Uterus (tissue), 2 donors: ENCODE results near the gene DIP2B.

Experiments used
- CTCF ChIP-seq, 4 experiments: fragments of 200-600 bp in 2 of 4; fragments of 450-650 bp in 2 of 4; sonication (generic) in 2 of 4; IDR thresholded peaks; one replicate each; pipeline ENCODE4 v1.5.1; 2016 to 2019; ENCODE audit warnings: antibody characterized with exemption in 4 of 4, mild to moderate bottlenecking in 2 of 4, moderate library complexity in 1 of 4
- POLR2A ChIP-seq, 2 donors: fragments of 450-650 bp; IDR thresholded peaks; one replicate each; pipeline ENCODE4 v1.6.1; 2016; ENCODE audit warnings: antibody characterized with exemption in 2 of 2, mild to moderate bottlenecking in 1 of 2, moderate library complexity in 1 of 2

GRCh38 chr12:50742776-50743175, 238.0 kb downstream of the DIP2B start:
- TF ChIP-seq CTCF (IDR thresholded peaks at IDR 0.05) (no peak), POLR2A (IDR thresholded peaks at IDR 0.05) (no peak)
